BJ (cell line): Measurements from ENCODE around the gene B3GALT4. TPM values are rescaled to one million over a fixed set of nuclear protein-coding genes. Genes with fewer than 3 reads are reported as not detected.
"Not testable (repeated sequence)": the region's sequence is repeated elsewhere in the genome, so short reads cannot be mapped to it uniquely, and the experiment has no call there.

Experiments
- CTCF ChIA-PET: fragments of 350-600 bp; formaldehyde crosslinking; extraction: SDS; loops from one replicate; lab custom pipeline; 2021; ENCODE audit warnings: antibody characterized with exemption, inconsistent platforms; lab: Yijun Ruan, JAX
- POLR2A ChIA-PET: fragments of 300-600 bp; sonication (Branson Sonifier 250); formaldehyde crosslinking; extraction: SDS; loops from one replicate; lab custom pipeline; 2021; ENCODE audit warnings: antibody characterized with exemption; lab: Charles Lee
- DNase-seq: peaks from one replicate; pipeline ENCODE4 v3.0.0-alpha.2; 2011; ENCODE audit warnings: low read depth
- H3K27me3 ChIP-seq: 2 replicates; pipeline ENCODE4 v1.6.0; 2011; ENCODE audit warnings: low read length; ENCODE audit not compliant: control insufficient read depth, insufficient read depth
- H3K36me3 ChIP-seq: 2 replicates; pipeline ENCODE4 v1.5.1; 2011; ENCODE audit warnings: low read length; ENCODE audit not compliant: control insufficient read depth, insufficient read depth
- H3K4me3 ChIP-seq: 2 replicates; pipeline ENCODE4 v1.5.1; 2011; ENCODE audit warnings: low read depth, mild to moderate bottlenecking, control low read depth, low read length
- CTCF ChIP-seq: IDR thresholded peaks from 2 replicates; pipeline ENCODE4 v1.5.1; 2011; ENCODE audit warnings: low read depth, mild to moderate bottlenecking, control low read depth, inconsistent platforms, low read length, moderate library complexity; ENCODE audit not compliant: insufficient read depth
- polyA plus RNA-seq: library from polyadenylated mRNA; depleted of rRNA; stranded (reverse); fragments of >200 nt; gene quantifications from 2 replicates; pipeline ENCODE4 v1.2.3, GENCODE V29; 2011

The B3GALT4 gene
- polyA plus RNA-seq, 1 experiment = 4.0 TPM

- CTCF ChIA-PET = interaction anchor here (1.3 kb wide), 1 partner anchor 23 kb away, joined by 4 read pairs; the partner anchor contains the start of gene B3GALT4
Observed at GRCh38 chr6:33254591-33254990, 22.3 kb upstream of the B3GALT4 start.

GRCh38 chr6:33259032-33259431 lies 17.9 kb upstream of the B3GALT4 start:
- no peak for DNase-seq
- H3K36me3 ChIP-seq = peaks cover 4% of the 10 kb centered on the region
- TF ChIP-seq CTCF = no peak
- ChIA-PET CTCF (interaction anchor here (0.6 to 1.2 kb wide), 3 partner anchors 62 to 895 kb away, joined by 3 read pairs; no protein-coding TSS in a partner anchor), POLR2A (no interaction called here)
- no peak overlapping the region for H3K4me3 ChIP-seq
- no peaks in the 10 kb centered on the region for H3K27me3 ChIP-seq

More at GRCh38 chr6:33254591-33254990, 22.3 kb upstream of the B3GALT4 start:
- POLR2A ChIA-PET = no interaction called here
- Histone ChIP-seq H3K27me3 (no peaks in the 10 kb centered on the region), H3K4me3 (no peak overlapping the region), H3K36me3 (no peaks in the 10 kb centered on the region)
- DNase-seq = no peak
- TF ChIP-seq CTCF = no peak

GRCh38 chr6:33262490-33262889 lies 14.4 kb upstream of the B3GALT4 start:
- CTCF ChIA-PET, POLR2A ChIA-PET, H3K27me3 ChIP-seq, DNase-seq, H3K4me3 ChIP-seq: not testable (repeated sequence)
- H3K36me3 ChIP-seq = peaks cover 17% of the 10 kb centered on the region

- Histone ChIP-seq H3K27me3 (no peaks in the 10 kb centered on the region), H3K36me3 (peaks cover 26% of the 10 kb centered on the region), H3K4me3 (no peak overlapping the region)
- ChIA-PET POLR2A (no interaction called here), CTCF (interaction anchor here (1.3 kb wide), 1 partner anchor 15 kb away, joined by 3 read pairs; no protein-coding TSS in a partner anchor)
- DNase-seq = no peak
- no peak for TF ChIP-seq CTCF
Observed at GRCh38 chr6:33264015-33264414, 12.9 kb upstream of the B3GALT4 start.

- DNase-seq = no peak
- no peaks in the 10 kb centered on the region for H3K27me3 ChIP-seq
- TF ChIP-seq CTCF = no peak
- ChIA-PET POLR2A (interaction anchor here (0.9 to 1.5 kb wide), 2 partner anchors 10 to 23 kb away, joined by 3 read pairs; no protein-coding TSS in a partner anchor), CTCF (interaction anchor here (0.8 to 1.8 kb wide), 4 partner anchors 22 to 73 kb away, joined by 3 to 9 read pairs (median 4); no protein-coding TSS in a partner anchor)
- H3K4me3 ChIP-seq = peak overlapping the region; percentile 66
- peaks cover 32% of the 10 kb centered on the region for H3K36me3 ChIP-seq
Observed at GRCh38 chr6:33271117-33271467, 5.8 kb upstream of the B3GALT4 start.
